ENCODE results near the gene LINGO1. TPM values are rescaled to one million over a fixed set of nuclear protein-coding genes. Genes with fewer than 3 reads are reported as not detected.

LINGO1 gene
- total and polyA plus RNA-seq, 9 of the 15 experiments (the other 6 are each of a cell fraction or from before 2014, with no cell fraction given): 0.07 to 15.3 (median 2.1) TPM

DNA sequence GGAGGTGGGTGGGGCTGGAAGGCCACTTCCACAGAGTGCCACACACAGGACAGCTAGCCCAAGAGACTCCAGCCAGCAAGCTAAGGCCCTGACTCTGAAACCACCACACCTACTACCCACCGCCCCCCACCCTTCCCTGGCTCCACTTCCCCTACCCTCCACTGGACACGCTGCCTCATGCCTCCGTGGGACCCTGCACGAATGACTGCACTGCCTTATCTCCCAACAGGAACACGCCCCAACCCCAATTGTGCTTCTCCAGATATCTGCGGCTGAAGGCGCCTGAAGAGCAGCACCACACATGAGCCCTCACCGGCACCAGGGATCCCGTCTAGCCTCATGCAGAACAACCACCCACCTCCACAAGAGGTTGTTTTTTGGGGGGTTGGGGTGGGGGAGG lies 2.7 kb downstream of the LINGO1 start:
- Histone ChIP-seq H3K27me3 (ENCODE audit: control insufficient read depth in 2 of 2, insufficient read depth in 2 of 2, low read length in 2 of 2) (no peaks in the 10 kb centered on the region), H3K9ac (ENCODE audit: insufficient read depth in 1 of 2, low read depth in 2 of 2, low read length in 2 of 2) (peak overlapping the region in 1 of 2 experiments; percentile 92; a peak in 2 of 4 replicates), H3K79me2 (ENCODE audit: control insufficient read depth, insufficient read depth, low read length) (peaks cover 27% of the 10 kb centered on the region), H4K20me1 (replicated peaks; ENCODE audit: control insufficient read depth, insufficient read depth, low read length) (no peaks in the 10 kb centered on the region), H3K9me3 (replicated peaks; ENCODE audit: control insufficient read depth, insufficient read depth, low read depth, low read length) (no peaks in the 10 kb centered on the region), H2AFZ (ENCODE audit: low read depth, low read length) (no peak overlapping the region), H3K9me1 (ENCODE audit: control insufficient read depth, insufficient read depth, low read length) (peaks cover 7% of the 10 kb centered on the region), H3K4me1 (replicated peaks in 1 of 2; ENCODE audit: control insufficient read depth in 2 of 2, insufficient read depth in 2 of 2, low read length in 2 of 2) (peaks cover 25 to 60% of the 10 kb centered on the region in 2 experiments; a peak in 4 of 5 replicates), H3K36me3 (ENCODE audit: control insufficient read depth, insufficient read depth, low read length) (no peaks in the 10 kb centered on the region), H3K27ac (ENCODE audit: extremely low read depth, low read depth, low read length) (no peak overlapping the region), H3K4me2 (ENCODE audit: insufficient read depth, low read length) (peak overlapping the region; percentile 60), H3K4me3 (no peak overlapping the region; the same call in 1 of the 2 replicates)
- intact Hi-C loops (cut with micrococcal nuclease): loop anchor here (5.0 kb wide), 1 partner anchor 242 kb away; no protein-coding TSS in a partner anchor
- ATAC-seq (no peak), DNase-seq (ENCODE audit: extremely low read depth in 1 of 4, low spot score in 3 of 4) (peak in 2 of 4 experiments; percentile 42 to 57), FAIRE-seq (no peak)
- ChIA-PET POLR2A (interaction anchor here (0.7 to 1.6 kb wide), 3 partner anchors 10 to 119 kb away, joined by 3 to 5 read pairs (median 5); no protein-coding TSS in a partner anchor), CTCF (ENCODE audit: low intra/inter-chr PET ratio) (interaction anchor here (0.6 kb wide), 1 partner anchor 155 kb away, joined by 3 read pairs; no protein-coding TSS in a partner anchor)
- no TSS peak for BruUV-seq (replicated peaks)
- WGBS (ENCODE audit: insufficient coverage, low coverage, missing lambda C conversion rate): 3% methylated on average over 9 of the region's 9 CpGs
- TF ChIP-seq PCBP1 (IDR thresholded peaks at IDR 0.05; ENCODE audit: low read depth, low read length, poor library complexity, severe bottlenecking) (no peak), TCF3 (CRISPR knock-in tag; IDR thresholded peaks at IDR 0.05) (0 out of 2 replicates have a peak, but pooled peaks have one; percentile 9), KDM5B (IDR thresholded peaks at IDR 0.05; ENCODE audit: insufficient replicate concordance, low read depth, low read length) (peak; percentile 12), TOE1 (IDR thresholded peaks at IDR 0.05; ENCODE audit: borderline replicate concordance) (0 out of 2 replicates have a peak, but pooled peaks have one; percentile 11), TOE1 (CRISPR knock-in tag; IDR thresholded peaks at IDR 0.05; ENCODE audit: borderline replicate concordance, low read depth) (no peak), ARID1B (IDR thresholded peaks at IDR 0.05) (peak; percentile 23; the same call in 1 of the 2 replicates), MCM3 (IDR thresholded peaks at IDR 0.05) (no peak), ZBTB7A (IDR thresholded peaks at IDR 0.05; ENCODE audit: borderline replicate concordance, control insufficient read depth, low read depth, low read length) (peak; percentile 66; the same call in 1 of the 2 replicates)
- in situ Hi-C loops (cut with MboI): no loop called here
